ENCODE measurements around the gene SASS6.

Gene SASS6

DNA sequence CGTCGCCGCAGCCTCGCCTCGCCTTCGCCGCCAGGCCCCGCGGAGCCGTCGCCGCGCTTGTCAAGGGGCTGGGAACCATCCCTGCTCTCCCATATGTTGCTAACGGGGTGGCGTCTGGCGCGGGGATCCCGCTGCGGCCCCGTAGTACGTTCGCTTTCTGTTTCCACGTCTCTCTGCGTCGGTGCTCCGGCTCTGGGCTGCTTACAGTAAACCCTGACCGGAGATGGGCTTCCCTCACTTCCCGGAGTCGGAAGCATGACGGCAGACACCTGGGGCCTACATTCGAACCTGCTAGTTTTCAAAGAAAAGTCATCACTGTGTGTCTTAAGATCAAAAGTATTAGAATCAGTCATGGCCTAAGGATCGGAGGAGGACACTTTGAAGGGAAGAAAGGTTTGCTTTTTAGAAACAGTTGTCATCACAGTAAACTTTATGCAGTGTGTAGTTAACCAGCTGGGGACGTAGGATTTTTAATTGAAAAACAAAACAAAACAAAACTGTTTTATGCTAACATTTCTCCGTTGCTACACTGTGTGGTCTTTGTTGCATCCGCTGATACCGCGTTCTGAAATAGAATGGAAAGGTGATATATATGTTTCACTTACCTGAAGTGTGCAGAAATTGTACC is 94.0 kb downstream of the SASS6 start:
- no peak for FAIRE-seq

DNA sequence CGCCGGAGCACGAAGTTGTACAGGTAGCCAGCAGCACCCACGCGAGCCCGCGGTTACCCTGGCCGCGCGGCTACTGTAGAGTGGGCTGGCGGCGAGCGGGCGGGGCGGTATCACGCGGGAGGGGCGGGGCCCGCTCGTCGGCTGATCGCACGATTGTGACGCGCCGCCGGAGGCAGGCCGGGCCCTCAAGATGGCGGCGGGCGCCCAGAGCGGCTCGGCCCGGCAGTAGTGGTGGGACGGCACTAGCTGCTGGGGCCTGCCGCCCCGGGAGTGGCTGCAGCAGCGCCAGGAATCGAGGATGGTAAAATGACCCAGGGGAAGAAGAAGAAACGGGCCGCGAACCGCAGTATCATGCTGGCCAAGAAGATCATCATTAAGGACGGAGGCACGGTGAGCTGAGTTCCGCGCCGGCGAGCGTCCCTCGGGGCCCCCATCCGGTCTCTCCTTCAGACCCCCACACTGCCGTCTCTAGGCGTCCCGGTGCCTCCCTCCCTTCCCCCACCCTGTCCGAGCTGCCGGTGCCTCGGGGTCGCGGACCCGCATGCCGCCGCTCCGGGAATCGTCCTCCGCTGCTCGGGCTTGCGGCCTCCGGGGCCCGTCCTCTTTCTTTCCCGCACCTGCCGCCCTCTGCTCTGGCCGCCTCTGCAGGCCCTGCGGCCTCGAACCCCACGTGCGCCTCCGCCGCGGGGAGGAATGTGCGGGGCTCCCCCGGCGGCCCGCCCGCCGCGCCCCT is 94.6 kb downstream of the SASS6 start:
- FAIRE-seq, result no peak

DNA sequence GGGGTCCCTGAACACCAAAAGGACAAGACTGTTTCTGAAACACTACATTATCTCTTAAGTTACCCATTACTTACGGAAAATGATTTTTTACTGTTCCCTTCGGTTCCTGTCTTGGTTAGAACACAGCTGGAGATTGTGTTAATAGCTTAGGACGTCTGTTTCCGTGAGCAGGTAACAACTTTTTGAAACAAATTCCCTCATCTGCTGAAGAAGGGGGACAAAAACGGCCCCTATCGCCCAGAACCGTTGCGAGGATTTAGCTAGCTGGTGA is 95.1 kb downstream of the SASS6 start:
- no peak for FAIRE-seq

GRCh38 chr1:100036718-100037655 is 95.7 kb downstream of the SASS6 start:
- no peak for FAIRE-seq

DNA sequence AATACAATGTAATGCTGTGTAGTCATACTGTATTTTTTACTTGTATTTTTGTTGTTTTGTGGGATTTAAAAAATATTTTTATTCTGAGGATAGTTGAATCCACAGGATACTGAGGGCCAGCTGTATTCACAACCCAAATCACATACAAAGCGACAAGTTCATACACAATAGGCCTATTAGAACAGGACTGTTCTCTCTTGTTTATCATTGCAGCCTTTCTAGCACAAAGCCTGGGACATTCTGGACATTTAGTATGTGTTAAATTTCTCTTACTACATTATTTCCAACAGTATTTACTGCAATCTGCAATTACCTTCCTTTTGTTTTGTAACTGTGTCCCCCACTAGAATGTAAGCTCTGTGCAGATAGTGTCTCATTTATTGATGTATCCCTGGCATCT is 97.5 kb downstream of the SASS6 start:
- no peak for FAIRE-seq

DNA sequence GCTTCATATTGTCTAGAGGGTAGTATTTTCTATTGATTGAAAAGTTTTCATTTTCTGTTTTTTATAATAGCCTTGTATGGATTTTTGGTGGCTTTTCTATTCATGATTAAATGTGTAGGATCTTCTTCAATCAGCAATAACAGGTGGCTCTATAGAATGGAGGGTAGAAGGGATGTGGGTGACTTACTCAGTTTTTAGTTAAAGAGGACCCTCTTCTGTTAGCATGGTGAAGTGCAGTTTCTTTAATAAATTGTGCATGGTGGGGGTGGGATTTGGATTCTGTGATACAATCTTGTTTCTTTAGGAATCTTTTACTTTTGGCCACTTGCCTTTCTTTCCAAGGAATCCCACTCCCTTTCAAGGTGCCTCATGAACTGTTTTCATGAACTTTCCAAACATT is 98.3 kb downstream of the SASS6 start:
- FAIRE-seq, result peak; percentile 86

Measured in G401.6 (cell line).